GM19328 (cell line): Measurements from ENCODE around the gene SIRT7.
"Not testable (repeated sequence)": the region's sequence is repeated elsewhere in the genome, so short reads cannot be mapped to it uniquely, and the experiment has no call there.

Source experiments
- ATAC-seq: cut with Tn5 transposase; IDR thresholded peaks from one replicate; pipeline ENCODE4 v1.9.1; 2021; ENCODE audit warnings: mild to moderate bottlenecking, moderate library complexity; ENCODE audit not compliant: unreplicated experiment

The SIRT7 gene

DNA sequence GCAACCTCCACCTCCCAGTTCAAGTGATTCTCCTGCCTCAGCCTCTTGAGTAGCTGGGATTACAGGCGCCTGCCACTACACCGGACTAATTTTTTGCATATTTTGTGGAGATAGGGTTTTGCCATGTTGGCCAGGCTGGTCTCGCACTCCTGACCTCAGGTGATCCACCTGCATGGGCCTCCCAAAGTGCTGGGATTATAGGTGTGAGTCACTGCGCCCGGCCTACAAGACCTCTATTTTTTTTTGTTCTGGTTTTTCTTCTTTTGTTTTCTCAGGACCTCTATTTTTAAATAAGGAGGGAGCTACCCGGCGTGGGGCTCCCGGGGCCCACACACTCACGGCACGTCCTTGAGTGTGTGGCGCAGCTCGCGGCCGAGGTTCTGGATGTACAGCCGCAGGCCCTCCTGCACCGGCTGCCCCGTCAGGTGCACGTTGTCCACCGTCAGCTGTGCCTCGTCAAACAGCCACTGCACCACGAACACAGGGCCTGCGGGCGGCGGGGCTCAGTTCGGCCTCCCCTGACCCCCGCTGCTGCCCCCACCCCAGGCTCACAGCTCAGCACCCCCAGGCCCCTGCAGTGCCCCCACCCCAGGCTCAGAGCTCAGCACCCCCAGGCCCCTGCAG, 37.2 kb upstream of the SIRT7 start:
- ATAC-seq, result no peak

DNA sequence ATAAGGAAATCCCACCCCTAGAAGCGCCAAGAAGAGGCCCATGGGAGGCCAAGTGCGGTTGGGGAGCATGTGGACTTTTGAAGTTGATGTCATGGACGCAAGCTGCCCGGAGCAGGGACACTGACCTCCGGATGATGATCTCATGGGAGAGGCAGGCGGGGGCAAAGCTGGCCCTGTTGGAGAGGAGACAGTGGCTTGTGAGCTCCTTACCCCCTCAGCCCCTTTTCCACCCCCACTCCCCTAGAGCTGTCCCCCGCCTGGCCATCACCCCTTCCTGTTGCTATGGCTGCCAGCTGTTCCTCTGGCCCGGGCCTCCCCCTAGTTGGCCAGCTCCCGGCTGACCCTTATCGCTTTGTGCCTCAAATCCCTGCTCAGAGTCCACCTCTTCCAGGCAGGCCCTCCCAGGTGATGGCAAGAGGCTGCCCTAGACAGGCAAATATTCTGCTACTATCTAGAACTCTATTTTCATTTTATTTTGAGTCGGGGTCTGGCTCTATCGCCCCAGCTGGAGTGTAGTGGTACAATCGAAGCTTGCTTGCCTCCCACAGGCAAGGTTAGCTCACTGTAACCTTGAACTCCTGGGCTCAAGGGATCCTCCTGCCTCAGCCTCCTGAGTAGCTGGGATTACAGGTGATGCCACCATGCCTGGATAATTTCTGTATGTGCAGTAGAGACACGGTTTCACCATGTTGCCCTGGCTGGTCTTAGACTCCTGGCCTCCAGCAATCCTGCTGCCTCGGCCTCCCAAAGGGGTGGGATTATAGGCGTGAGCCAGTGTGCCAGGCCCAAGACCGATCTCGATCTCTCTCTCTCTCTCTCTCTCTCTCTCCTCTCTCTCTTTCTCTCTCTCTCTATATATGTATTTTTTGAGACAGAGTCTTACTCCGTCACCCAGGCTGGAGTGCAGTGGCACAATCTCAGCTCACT, 36.4 kb upstream of the SIRT7 start:
- ATAC-seq, result no peak

- not testable (repeated sequence) for ATAC-seq
Observed at GRCh38 chr17:81953443-81953842, 35.5 kb upstream of the SIRT7 start.

- ATAC-seq, result no peak
Observed at GRCh38 chr17:81952792-81953228, 34.8 kb upstream of the SIRT7 start.

- no peak for ATAC-seq
Observed at GRCh38 chr17:81951785-81952684, 34.1 kb upstream of the SIRT7 start.

DNA sequence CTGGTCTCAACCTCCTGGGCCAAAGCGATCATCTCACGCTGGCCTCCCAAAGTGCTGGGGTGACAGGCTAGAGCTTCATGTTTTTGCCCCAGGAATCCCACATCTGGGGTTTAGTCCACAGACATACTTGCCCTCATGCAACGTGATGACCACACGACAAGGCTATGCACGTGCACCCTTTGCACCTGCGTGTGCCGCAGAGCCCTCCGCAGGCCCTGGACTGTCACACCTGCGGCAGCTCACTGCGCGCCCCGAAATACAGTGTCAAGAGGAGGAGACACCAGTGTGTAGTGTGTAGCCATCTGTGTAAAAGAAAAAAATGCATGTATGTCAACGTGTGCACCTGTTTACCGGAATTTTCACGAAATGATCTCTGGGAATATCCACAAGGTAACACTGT, 32.5 kb upstream of the SIRT7 start:
- no peak for ATAC-seq

DNA sequence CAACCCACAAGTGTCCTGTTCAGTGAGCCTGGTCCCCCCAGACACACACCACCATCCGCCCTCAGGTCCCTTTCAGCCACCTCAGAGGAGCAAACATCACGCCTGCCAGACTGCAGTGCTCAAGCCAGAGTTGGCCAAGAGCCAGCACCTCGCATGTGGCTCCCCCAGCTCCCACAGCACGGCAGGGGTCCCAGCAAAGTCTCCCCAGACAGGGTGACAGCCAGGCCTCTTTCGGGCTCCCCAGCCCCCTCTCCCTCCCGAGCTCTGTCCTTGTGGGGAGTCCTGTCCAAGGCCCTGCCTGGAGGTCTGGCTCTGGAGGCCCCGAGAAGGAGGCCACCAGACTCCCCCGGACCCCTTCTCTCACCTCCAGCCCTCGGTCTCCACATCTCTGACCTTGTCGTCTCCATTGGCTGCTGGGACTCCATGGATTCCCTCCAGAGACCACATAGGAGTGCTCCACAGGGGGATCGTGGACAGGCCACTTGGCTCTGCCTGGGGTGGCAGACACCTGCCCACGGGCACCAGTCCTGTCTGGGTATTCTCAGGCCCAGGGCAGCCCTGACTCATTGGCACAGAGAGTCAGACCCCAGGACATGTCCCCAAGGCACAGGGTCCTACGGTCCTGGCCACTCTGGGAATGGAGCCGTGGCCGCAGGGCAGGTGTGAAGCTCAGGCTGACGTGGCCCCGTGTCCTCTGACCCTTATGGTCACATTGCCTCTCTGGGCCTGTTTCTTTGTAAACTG, 30.8 kb upstream of the SIRT7 start:
- ATAC-seq, result no peak

DNA sequence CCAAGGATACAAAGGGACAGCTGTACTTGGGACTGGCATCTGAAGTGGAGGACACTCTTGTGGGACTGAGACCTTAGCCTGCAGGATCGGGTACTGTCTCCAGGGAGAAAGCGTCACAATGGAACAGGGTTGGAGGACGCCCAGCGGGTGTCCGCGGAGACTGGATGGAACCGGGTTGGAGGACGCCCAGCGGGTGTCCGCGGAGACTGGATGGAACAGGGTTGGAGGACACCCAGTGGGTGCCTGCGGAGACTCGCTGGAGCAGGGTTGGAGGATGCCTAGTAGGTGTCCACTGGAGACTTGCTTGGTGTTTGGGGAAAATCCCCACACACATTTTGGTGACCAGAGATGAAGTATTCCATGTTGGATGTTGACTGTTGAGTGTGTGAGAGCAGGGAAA, 29.2 kb upstream of the SIRT7 start, which contains the start of gene MYADML2:
Gene MYADML2 (minus strand): TSS at position 45 of the 400 bp plus-strand sequence. CDS start 5,492 bp downstream, outside the sequence.
- no peak for ATAC-seq

GRCh38 chr17:81944858-81945257, 26.9 kb upstream of the SIRT7 start:
- ATAC-seq, result no peak

DNA sequence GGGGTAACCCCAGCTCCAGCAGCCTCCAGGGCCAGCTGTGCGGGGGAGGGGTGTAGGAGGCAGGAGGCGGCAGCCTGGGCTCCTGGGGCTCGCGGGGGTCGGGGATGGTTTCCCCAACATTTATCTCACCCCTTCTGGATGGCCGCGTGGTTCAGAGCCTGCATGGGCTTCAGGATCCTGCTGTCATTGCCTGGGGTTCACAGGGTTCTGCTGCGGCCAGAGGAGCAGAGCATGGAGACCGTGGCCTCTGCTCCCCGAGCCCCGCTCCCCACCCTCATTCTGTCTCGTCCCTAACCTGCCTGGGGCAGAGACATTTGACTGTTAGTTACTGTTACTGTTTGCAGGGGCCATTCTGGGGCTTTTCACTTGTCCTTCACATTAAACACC, 24.2 kb upstream of the SIRT7 start:
- no peak for ATAC-seq

GRCh38 chr17:81941484-81942166, 23.6 kb upstream of the SIRT7 start:
- no peak for ATAC-seq

- ATAC-seq, result no peak
Observed at GRCh38 chr17:81940538-81941483, 22.8 kb upstream of the SIRT7 start.

GRCh38 chr17:81939881-81940385, 22.0 kb upstream of the SIRT7 start:
- no peak for ATAC-seq

DNA sequence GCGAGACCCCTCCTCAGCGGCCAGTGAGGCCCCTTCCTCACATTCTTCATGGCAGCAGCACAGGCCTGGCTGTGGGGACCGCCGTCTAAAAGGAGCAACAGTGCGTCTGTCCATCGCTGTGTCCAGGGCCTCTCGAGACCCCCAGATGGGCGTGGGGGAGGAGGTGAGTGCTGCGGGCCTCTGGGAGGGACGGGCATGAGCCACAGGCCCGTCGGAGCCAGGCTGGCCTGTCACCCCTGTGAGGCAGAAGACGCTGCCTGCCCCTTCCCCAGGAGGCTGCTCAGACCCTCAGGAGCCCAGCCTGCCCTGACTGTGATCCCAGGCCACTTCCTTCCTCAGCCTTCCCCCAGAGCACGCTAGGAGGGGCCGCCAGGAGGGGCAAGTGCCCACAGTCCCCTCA, 21.2 kb upstream of the SIRT7 start:
- no peak for ATAC-seq

DNA sequence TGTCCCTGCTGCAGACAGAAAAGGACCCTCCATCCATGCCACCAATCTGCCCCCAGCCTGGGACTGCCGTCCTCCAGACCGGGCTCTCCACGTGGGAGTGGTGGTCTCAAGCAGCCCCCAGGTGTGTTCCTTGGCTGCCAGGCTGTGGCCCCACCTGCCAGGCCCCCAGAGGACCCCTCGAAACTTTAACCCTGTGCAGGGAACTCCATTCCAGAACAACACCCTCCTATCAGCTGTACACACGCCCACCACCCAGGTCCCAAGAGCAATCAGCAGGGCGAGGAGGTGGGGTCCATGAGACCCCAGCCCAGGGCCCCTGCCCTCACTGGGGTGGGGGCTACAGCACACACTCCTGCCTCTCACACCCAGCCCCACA, 17.7 kb upstream of the SIRT7 start:
- no peak for ATAC-seq

DNA sequence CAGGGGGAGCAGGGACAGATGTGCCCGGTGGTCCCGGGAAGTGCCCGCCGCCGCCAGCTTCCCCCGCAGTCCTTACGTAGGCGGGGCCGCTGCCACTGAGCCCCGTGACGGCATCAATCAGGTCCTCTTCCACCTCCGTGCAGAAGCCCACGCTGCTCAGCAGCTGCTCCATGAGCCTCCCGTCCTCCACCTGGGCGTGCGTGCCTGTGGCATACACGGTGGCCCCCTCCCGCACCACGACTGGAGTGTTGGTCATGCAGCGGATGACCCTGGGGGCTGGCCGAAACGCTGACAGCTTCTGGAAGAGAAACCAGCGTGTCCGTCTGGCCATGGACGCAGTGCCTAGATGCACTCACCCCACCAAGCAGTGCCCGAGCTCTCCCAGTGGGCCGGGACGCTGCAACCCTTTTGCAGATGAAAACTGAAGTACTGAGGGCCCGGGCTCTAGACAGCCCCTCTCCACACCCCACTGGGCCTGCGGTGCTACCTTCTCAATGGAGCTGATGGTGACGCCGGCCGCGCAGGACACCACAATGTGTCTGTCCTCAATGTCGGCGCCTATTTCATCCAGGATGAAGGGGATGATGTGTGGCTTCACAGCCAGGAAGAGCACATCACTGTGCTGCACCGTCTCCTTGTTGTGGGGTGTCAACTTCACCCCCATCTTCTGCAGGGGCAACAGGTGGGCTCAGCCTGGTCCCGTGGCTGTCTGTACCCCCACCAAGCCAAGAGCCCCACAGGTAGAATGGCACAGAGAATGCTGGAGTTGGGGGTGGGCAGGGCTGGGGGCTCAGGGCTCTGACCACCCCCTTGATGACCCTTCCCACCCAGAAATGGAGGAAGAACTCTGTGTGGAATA, 17.1 kb upstream of the SIRT7 start:
- ATAC-seq, result no peak

- no peak for ATAC-seq
Observed at GRCh38 chr17:81934098-81934757, 16.3 kb upstream of the SIRT7 start.
